Neural crest cell (in vitro differentiated cells): ENCODE results near the gene AAR2. TPM values are rescaled to one million over a fixed set of nuclear protein-coding genes. Genes with fewer than 3 reads are reported as not detected.

Experiments
- DNase-seq: peaks from one replicate; pipeline ENCODE4 v3.0.0; 2021; ENCODE audit warnings: low read depth, mixed read lengths, low spot score
- H3K27ac Mint-ChIP-seq: one replicate; pipeline ENCODE4 v1.8.0; 2021; ENCODE audit warnings: mild to moderate bottlenecking, mixed read lengths; ENCODE audit not compliant: unreplicated experiment
- H3K27me3 Mint-ChIP-seq: 2 replicates; pipeline ENCODE4 v1.8.0; 2021; ENCODE audit warnings: low read depth, mild to moderate bottlenecking, mixed read lengths
- H3K36me3 Mint-ChIP-seq: 2 replicates; pipeline ENCODE4 v1.8.0; 2021; ENCODE audit warnings: low read depth, mild to moderate bottlenecking, mixed read lengths
- H3K4me1 Mint-ChIP-seq: 2 replicates; pipeline ENCODE4 v1.8.0; 2021; ENCODE audit warnings: mixed read lengths
- H3K4me3 Mint-ChIP-seq: one replicate; pipeline ENCODE4 v1.8.0; 2021; ENCODE audit warnings: mild to moderate bottlenecking, mixed read lengths
- H3K9me3 Mint-ChIP-seq: 2 replicates; pipeline ENCODE4 v1.8.0; 2021; ENCODE audit warnings: mixed read lengths
- total RNA-seq: library from RNA; stranded (reverse); gene quantifications from 2 replicates; pipeline ENCODE4 v1.2.1, GENCODE V29; 2021
- TF ChIP-seq, protein P1 (sequence below): fragments of 200-600 bp; sonication (generic); conservative IDR thresholded peaks from 2 replicates; pipeline ENCODE4 v1.5.0; 2021; ENCODE audit warnings: antibody characterized with exemption, mild to moderate bottlenecking

AAR2 gene
- total RNA-seq, 1 donor from 2014 or later, result 33.0 TPM

DNA sequence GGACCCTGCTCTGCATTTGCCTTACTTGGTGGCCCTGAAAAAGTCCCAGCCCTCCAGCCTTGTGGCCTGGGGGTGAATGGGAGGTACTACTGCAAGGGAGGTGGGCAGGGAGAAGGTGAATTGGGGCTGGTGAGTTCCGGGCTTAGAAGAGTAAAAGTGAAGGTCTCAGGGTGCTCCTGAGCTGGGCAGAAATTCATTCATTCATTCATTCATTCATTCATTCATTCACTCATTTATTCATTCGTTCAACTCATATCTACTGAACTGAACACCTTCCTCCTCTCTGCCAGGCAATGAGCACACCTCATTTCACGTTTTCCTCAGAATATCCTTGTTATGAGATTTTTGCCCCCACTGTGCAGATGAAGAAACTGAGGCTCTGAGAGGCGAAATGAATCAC, 63.2 kb downstream of the AAR2 start:
- no peaks in the 10 kb centered on the region for H3K4me1 Mint-ChIP-seq
- H3K4me3 Mint-ChIP-seq, result no peak overlapping the region
- peaks cover 88% of the 10 kb centered on the region for H3K27me3 Mint-ChIP-seq
- H3K36me3 Mint-ChIP-seq, result no peaks in the 10 kb centered on the region
- TF ChIP-seq, protein P1, sequence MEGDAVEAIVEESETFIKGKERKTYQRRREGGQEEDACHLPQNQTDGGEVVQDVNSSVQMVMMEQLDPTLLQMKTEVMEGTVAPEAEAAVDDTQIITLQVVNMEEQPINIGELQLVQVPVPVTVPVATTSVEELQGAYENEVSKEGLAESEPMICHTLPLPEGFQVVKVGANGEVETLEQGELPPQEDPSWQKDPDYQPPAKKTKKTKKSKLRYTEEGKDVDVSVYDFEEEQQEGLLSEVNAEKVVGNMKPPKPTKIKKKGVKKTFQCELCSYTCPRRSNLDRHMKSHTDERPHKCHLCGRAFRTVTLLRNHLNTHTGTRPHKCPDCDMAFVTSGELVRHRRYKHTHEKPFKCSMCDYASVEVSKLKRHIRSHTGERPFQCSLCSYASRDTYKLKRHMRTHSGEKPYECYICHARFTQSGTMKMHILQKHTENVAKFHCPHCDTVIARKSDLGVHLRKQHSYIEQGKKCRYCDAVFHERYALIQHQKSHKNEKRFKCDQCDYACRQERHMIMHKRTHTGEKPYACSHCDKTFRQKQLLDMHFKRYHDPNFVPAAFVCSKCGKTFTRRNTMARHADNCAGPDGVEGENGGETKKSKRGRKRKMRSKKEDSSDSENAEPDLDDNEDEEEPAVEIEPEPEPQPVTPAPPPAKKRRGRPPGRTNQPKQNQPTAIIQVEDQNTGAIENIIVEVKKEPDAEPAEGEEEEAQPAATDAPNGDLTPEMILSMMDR, result no peak
- no peak overlapping the region for H3K27ac Mint-ChIP-seq
- no peaks in the 10 kb centered on the region for H3K9me3 Mint-ChIP-seq
- no peak for DNase-seq

DNA sequence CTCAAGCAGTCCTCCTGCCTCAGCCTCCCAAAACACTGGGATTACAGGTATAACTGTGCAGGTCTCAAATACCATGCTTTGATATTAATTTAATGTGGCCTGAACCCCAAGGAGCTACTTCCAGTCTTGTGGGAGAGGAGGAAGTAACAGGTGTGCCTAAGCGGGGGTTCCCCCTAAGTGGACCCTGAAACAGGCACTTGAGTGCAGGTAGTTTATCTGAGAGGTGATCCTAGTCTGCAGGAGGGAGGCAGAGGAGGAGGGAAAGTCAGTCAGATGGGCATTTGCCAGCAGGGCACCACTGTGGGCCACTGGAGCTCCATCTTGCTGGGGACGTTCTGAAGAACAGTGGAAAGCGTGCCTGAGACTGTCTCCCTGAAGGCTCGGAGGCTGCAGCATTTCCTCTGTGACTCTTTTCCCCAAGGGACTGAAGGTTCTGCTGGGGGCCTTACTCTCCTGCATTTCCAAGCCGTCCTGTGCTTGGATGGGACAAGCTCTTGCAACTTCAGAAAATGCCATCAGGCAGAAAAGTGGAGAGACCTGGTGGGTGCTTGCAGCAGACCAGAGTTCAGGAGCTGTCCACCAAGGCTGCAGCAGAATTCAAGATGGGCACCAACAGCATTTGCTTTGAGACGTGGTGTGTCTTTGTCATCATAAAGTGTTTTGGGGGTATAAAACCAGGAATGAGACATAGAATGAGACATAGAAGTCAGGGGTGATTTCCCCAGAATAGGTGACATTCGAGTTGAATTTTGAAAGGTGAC, 65.3 kb downstream of the AAR2 start:
- Mint-ChIP-seq H3K27ac (no peak overlapping the region), H3K4me1 (peaks cover 9% of the 10 kb centered on the region), H3K27me3 (peaks cover 86% of the 10 kb centered on the region), H3K9me3 (no peaks in the 10 kb centered on the region), H3K4me3 (no peak overlapping the region), H3K36me3 (no peaks in the 10 kb centered on the region)
- no peak for DNase-seq
- TF ChIP-seq, protein P1, result no peak

DNA sequence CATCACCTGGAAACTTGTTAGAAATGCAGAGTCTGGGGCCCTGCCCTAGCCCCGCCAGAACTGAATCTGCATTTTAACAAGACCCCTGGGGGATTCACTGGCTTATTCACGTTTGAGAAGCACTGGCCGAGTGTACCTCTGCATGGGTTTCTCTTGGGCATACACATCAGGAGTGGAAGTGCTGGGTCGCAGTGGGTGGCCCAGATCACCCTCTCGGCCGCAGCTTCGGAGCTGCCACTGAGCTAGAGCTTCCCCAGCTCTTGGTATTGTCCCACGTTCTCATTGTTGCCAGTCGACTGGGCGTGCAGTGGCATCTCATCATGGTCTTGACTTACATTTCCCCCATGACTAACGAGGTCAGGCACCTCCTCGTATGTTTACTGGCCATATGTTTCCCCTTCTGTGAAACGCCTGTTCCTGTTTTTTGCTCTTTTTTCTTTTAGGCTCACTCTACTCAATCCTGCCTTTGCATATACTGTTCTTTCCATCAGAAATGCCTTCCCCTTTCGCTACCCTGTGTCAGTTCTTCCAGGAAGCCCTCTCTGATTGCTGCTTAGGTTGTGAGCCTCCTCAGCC, 66.8 kb downstream of the AAR2 start:
- peaks cover 9% of the 10 kb centered on the region for H3K4me1 Mint-ChIP-seq
- H3K9me3 Mint-ChIP-seq, result no peaks in the 10 kb centered on the region
- no peak overlapping the region for H3K4me3 Mint-ChIP-seq
- no peak for DNase-seq
- TF ChIP-seq, protein P1, result no peak
- no peaks in the 10 kb centered on the region for H3K36me3 Mint-ChIP-seq
- peaks cover 88% of the 10 kb centered on the region for H3K27me3 Mint-ChIP-seq
- H3K27ac Mint-ChIP-seq, result no peak overlapping the region

DNA sequence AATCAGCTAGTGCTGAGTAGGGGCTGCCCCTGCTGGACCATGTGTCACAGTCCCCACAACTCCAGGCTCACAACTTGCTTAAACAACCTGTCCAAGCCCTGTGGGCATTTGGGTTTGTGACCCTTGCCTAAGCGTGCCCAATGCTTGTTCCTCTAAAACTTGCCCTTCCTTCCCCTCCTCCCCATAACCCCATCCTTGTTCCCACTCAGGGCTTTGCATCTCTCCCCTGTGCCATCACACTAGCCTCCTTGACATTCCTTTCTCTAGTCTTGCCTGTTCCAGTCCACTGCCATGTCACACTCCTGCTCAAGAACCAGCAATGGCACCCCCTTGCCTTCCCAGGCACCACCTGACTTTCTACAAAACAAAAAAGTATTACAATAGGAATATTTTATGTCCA, 67.6 kb downstream of the AAR2 start:
- H3K4me3 Mint-ChIP-seq, result no peak overlapping the region
- DNase-seq, result no peak
- no peak overlapping the region for H3K27ac Mint-ChIP-seq
- TF ChIP-seq, protein P1, result no peak
- H3K9me3 Mint-ChIP-seq, result no peaks in the 10 kb centered on the region
- H3K4me1 Mint-ChIP-seq, result peaks cover 9% of the 10 kb centered on the region
- peaks cover 90% of the 10 kb centered on the region for H3K27me3 Mint-ChIP-seq
- H3K36me3 Mint-ChIP-seq, result no peaks in the 10 kb centered on the region

DNA sequence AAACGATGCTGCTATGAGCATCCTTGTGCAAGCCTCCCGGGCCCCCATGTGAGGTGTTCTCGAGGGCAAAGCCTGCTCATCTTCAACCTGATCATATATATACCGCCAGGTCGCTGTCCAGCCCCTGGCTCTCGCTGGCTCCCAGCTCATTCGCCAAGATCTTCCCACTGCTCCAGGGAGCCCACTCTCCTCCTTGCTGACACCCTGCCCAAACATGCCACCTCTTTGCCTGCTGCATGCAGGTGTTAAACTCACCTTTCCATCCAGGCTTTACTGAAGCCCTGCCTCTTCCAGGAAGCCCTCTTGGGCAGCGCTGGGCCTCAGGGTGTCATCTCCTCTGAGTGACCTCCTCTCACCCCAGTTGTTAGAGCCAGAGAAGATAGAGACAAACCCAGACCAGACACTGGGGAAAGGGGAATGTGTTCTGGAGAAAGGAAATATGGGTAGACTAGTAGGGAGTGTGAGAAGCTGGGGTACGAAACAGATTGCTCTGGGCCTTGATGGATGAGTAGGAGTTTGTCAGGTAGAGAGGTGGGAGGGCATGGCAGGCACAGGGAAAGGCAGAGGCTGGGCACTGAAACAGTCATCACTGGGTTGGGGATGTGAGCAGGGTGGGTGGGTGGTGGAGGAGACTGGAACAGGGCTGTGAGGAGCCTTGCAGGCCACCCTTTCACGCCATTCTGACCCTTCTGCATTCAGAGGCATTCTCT, 68.7 kb downstream of the AAR2 start:
- Mint-ChIP-seq H3K27me3 (peaks cover 90% of the 10 kb centered on the region), H3K4me3 (peak overlapping the region; percentile 83), H3K4me1 (peaks cover 9% of the 10 kb centered on the region), H3K36me3 (no peaks in the 10 kb centered on the region), H3K27ac (no peak overlapping the region), H3K9me3 (no peaks in the 10 kb centered on the region)
- TF ChIP-seq, protein P1, result no peak
- no peak for DNase-seq
